NK-92 (cell line): Measurements from ENCODE around the gene NGLY1.

Experiments used
- DNase-seq: peaks from one replicate; lab custom pipeline; 2025; ENCODE audit not compliant: unreplicated experiment; lab: John Stamatoyannopoulos, UW

The NGLY1 gene

GRCh38 chr3:25782938-25783660, at the start of gene NGLY1:
TSS of gene NGLY1 (minus strand) at chr3:25783443. CDS start at chr3:25783390, 53 bp downstream.
- peak; percentile 2 for DNase-seq

- DNase-seq, result no peak
These were observed 48.3 kb upstream of the NGLY1 start for GRCh38 chr3:25831578-25831977.

GRCh38 chr3:25830373-25831280, 47.4 kb upstream of the NGLY1 start:
- no peak for DNase-seq

- DNase-seq, result no peak
These were observed 43.3 kb upstream of the NGLY1 start for GRCh38 chr3:25826510-25826909.

- no peak for DNase-seq
These were observed 40.1 kb upstream of the NGLY1 start for GRCh38 chr3:25823314-25823713.

- no peak for DNase-seq
These were observed 38.7 kb upstream of the NGLY1 start for GRCh38 chr3:25821746-25822573.

GRCh38 chr3:25820816-25821486, 37.7 kb upstream of the NGLY1 start:
- no peak for DNase-seq

GRCh38 chr3:25820366-25820765, 37.1 kb upstream of the NGLY1 start:
- DNase-seq, result no peak

- DNase-seq, result no peak
These were observed 35.1 kb upstream of the NGLY1 start for GRCh38 chr3:25818335-25818734.

- no peak for DNase-seq
These were observed 34.4 kb upstream of the NGLY1 start for GRCh38 chr3:25817638-25818037.

GRCh38 chr3:25817107-25817506, 33.9 kb upstream of the NGLY1 start:
- DNase-seq, result no peak

- no peak for DNase-seq
These were observed 29.4 kb upstream of the NGLY1 start for GRCh38 chr3:25812644-25813043.

GRCh38 chr3:25804676-25805075, 21.4 kb upstream of the NGLY1 start:
- DNase-seq, result no peak

- DNase-seq, result no peak
These were observed 20.6 kb upstream of the NGLY1 start for GRCh38 chr3:25803833-25804232.

GRCh38 chr3:25801786-25802185, 18.5 kb upstream of the NGLY1 start:
- DNase-seq, result no peak

- peak; percentile 38 for DNase-seq
These were observed 6.6 kb upstream of the NGLY1 start, which contains the start of gene OXSM for GRCh38 chr3:25789596-25790556. TSS of gene OXSM (plus strand) at chr3:25790090. CDS start at chr3:25791021, 931 bp downstream.

- DNase-seq, result no peak
These were observed 6.0 kb upstream of the NGLY1 start for GRCh38 chr3:25789209-25789595.

- no peak for DNase-seq
These were observed 4.4 kb upstream of the NGLY1 start for GRCh38 chr3:25787689-25788088.

GRCh38 chr3:25785826-25786225, 2.6 kb upstream of the NGLY1 start:
- DNase-seq, result no peak

GRCh38 chr3:25784971-25785370, 1.7 kb upstream of the NGLY1 start:
- DNase-seq, result no peak
